Epidermal melanocyte (primary cell): ENCODE data around the gene ADAMTS3.
"Not testable (repeated sequence)": the region's sequence is repeated elsewhere in the genome, so short reads cannot be mapped to it uniquely, and the experiment has no call there.

Experiments used
- DNase-seq: peaks from one replicate; pipeline ENCODE4 v3.0.0; 2011; ENCODE audit warnings: low spot score; ENCODE audit not compliant: insufficient read length

ADAMTS3 gene

GRCh38 chr4:72553540-72554337 is 15.3 kb downstream of the ADAMTS3 start:
- no peak for DNase-seq

GRCh38 chr4:72552447-72552846 is 16.6 kb downstream of the ADAMTS3 start:
- no peak for DNase-seq

GRCh38 chr4:72546456-72546855 is 22.6 kb downstream of the ADAMTS3 start:
- DNase-seq = no peak

- DNase-seq = not testable (repeated sequence)
Measured at GRCh38 chr4:72540694-72541093, 28.3 kb downstream of the ADAMTS3 start.

- no peak for DNase-seq
Measured at GRCh38 chr4:72538006-72538405, 31.0 kb downstream of the ADAMTS3 start.

GRCh38 chr4:72536443-72536842 is 32.6 kb downstream of the ADAMTS3 start:
- no peak for DNase-seq

- DNase-seq = no peak
Measured at GRCh38 chr4:72531768-72532290, 37.2 kb downstream of the ADAMTS3 start.

- no peak for DNase-seq
Measured at GRCh38 chr4:72531322-72531721, 37.7 kb downstream of the ADAMTS3 start.

- DNase-seq = no peak
Measured at GRCh38 chr4:72529148-72529822, 39.7 kb downstream of the ADAMTS3 start.

- no peak for DNase-seq
Measured at GRCh38 chr4:72527038-72527646, 41.9 kb downstream of the ADAMTS3 start.

GRCh38 chr4:72525938-72526337 is 43.1 kb downstream of the ADAMTS3 start:
- DNase-seq = no peak

GRCh38 chr4:72522440-72522839 is 46.6 kb downstream of the ADAMTS3 start:
- no peak for DNase-seq

GRCh38 chr4:72513227-72513626 is 55.8 kb downstream of the ADAMTS3 start:
- DNase-seq = no peak

- DNase-seq = no peak
Measured at GRCh38 chr4:72507860-72508419, 61.1 kb downstream of the ADAMTS3 start.

GRCh38 chr4:72507167-72507566 is 61.9 kb downstream of the ADAMTS3 start:
- DNase-seq = no peak

- DNase-seq = peak; percentile 31
Measured at GRCh38 chr4:72505314-72505744, 63.7 kb downstream of the ADAMTS3 start.

- no peak for DNase-seq
Measured at GRCh38 chr4:72500214-72500613, 68.8 kb downstream of the ADAMTS3 start.

- DNase-seq = no peak
Measured at GRCh38 chr4:72496119-72496518, 72.9 kb downstream of the ADAMTS3 start.

GRCh38 chr4:72494156-72494555 is 74.9 kb downstream of the ADAMTS3 start:
- no peak for DNase-seq

- DNase-seq = no peak
Measured at GRCh38 chr4:72489267-72489666, 79.8 kb downstream of the ADAMTS3 start.

- no peak for DNase-seq
Measured at GRCh38 chr4:72486991-72487390, 82.0 kb downstream of the ADAMTS3 start.

GRCh38 chr4:72484981-72485380 is 84.0 kb downstream of the ADAMTS3 start:
- no peak for DNase-seq
